Right atrium auricular region (tissue), 2 donors: ENCODE measurements around the gene MCM3. TPM values are rescaled to one million over a fixed set of nuclear protein-coding genes. Genes with fewer than 3 reads are reported as not detected.
A peak's percentile ranks its signal among the peaks of the same experiment; 100 is the strongest.

Source experiments
- DNase-seq: peaks from one replicate; pipeline ENCODE4 v3.0.0-alpha.2; 2019; ENCODE audit warnings: low spot score
- H3K27ac ChIP-seq, 2 donors: fragments of 200-600 bp; sonication (generic); 1 replicate in 1 of 2; 2 replicates in 1 of 2; pipeline ENCODE4 v1.5.1; 2016 to 2019
- H3K27me3 ChIP-seq, 2 donors: fragments of 200-600 bp; sonication (generic); one replicate each; pipeline versions ENCODE4 v1.5.1 to v1.6.0; 2017 to 2019
- H3K36me3 ChIP-seq: fragments of 200-600 bp; sonication (generic); one replicate; pipeline ENCODE4 v1.5.1; 2016
- H3K4me1 ChIP-seq, 2 donors: fragments of 200-600 bp; sonication (generic); one replicate each; pipeline versions ENCODE4 v1.5.1 to v1.6.0; 2017 to 2019
- H3K4me3 ChIP-seq, 2 donors: fragments of 200-600 bp; sonication (generic); 1 replicate in 1 of 2; 2 replicates in 1 of 2; pipeline ENCODE4 v1.5.1; 2017 to 2019; ENCODE audit warnings: mild to moderate bottlenecking in 1 of 2, moderate library complexity in 1 of 2
- H3K9me3 ChIP-seq, 2 donors: fragments of 200-600 bp; sonication (generic); one replicate each; pipeline ENCODE4 v1.5.1; 2019
- total RNA-seq, 2 donors: library from RNA; depleted of rRNA; stranded (reverse); fragments of >200 nt; gene quantifications; one replicate each; pipeline ENCODE4 v1.1.0, GENCODE V29; 2016
- TF ChIP-seq, protein P1 (sequence below), 2 donors: fragments of 200-600 bp; sonication (generic); IDR thresholded peaks; one replicate each; pipeline ENCODE4 v1.5.1; 2019; ENCODE audit warnings: antibody characterized with exemption in 2 of 2

MCM3 gene
- total RNA-seq, result 10 to 100 TPM; 18.5 to 20.8 TPM

DNA sequence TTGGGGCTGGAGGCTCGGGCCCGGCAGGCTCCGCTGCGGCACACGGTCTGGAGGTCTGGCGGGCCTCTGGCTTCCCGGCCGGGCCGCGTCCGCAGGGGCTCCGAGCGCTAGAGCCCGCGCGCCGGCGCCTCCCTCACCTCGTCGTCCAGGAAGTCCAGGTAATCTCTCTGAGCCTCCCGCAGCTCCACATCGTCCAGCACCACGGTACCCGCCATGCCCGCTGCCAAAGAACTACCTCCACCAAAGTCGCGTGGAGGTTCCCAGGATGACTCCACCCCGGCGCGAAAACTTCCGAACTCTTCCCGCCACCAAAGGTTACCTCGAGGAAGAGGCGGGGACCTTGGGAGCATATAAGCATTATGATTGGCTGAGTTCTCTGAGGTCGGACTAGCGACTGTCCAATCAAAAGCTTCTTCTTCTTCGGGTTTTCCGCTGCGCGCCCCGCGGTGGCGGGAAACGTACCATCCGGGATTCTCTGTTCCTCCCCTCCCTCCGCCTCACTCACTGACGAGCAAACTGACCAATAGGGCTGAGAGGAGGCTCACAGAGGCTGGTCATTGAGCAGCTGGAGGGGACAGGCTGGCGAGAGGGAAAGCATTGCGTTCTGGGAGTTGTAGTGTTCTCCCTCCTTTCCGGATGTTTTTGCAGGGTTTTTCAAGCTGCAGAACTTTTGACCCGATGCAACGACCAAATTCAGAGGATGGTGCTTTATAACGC is at the start of gene MCM3:
Gene MCM3 (minus strand): TSS at position 283 of the 717 bp plus-strand sequence. CDS start 68 bp downstream, at position 215.
- TF ChIP-seq, protein P1, sequence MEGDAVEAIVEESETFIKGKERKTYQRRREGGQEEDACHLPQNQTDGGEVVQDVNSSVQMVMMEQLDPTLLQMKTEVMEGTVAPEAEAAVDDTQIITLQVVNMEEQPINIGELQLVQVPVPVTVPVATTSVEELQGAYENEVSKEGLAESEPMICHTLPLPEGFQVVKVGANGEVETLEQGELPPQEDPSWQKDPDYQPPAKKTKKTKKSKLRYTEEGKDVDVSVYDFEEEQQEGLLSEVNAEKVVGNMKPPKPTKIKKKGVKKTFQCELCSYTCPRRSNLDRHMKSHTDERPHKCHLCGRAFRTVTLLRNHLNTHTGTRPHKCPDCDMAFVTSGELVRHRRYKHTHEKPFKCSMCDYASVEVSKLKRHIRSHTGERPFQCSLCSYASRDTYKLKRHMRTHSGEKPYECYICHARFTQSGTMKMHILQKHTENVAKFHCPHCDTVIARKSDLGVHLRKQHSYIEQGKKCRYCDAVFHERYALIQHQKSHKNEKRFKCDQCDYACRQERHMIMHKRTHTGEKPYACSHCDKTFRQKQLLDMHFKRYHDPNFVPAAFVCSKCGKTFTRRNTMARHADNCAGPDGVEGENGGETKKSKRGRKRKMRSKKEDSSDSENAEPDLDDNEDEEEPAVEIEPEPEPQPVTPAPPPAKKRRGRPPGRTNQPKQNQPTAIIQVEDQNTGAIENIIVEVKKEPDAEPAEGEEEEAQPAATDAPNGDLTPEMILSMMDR (IDR thresholded peaks at IDR 0.05), result no peak

DNA sequence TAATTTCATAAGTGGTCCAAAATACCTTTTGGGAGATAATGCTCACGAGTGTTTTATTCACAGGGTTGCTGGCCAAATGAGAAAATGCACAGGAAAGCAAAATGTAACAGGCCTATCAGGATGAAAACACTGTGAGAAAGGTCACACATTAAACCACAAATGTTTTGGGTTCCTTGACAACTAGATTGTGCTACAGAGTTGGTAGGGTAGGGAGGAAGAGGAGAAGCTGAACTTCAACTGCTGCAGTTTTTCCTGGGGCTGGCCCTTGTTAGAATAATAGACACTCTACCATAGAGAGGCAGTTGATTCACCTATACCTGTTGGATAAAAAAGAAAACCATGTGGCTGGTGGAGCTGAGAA is 49.3 kb upstream of the MCM3 start:
- no peaks in the 10 kb centered on the region for H3K36me3 ChIP-seq
- H3K27ac ChIP-seq, result peak overlapping the region in 1 of 2 donors; percentile 3
- H3K27me3 ChIP-seq, result no peaks in the 10 kb centered on the region
- DNase-seq, result no peak
- no peak overlapping the region for H3K4me3 ChIP-seq
- TF ChIP-seq, protein P1 (IDR thresholded peaks at IDR 0.05), result no peak
- no peaks in the 10 kb centered on the region for H3K9me3 ChIP-seq
- no peaks in the 10 kb centered on the region for H3K4me1 ChIP-seq

More for the DNA sequence above, at the start of gene MCM3:
- Histone ChIP-seq H3K27ac (peak within 1 kb of the TSS; percentile 56 to 58), H3K36me3 (peaks cover 33% of the 10 kb centered on the region), H3K4me1 (peaks cover 0 to 15% of the 10 kb centered on the region in 2 donors), H3K4me3 (peak within 1 kb of the TSS; percentile 76 to 87), H3K27me3 (no peaks in the 10 kb centered on the region), H3K9me3 (no peaks in the 10 kb centered on the region)
- peak; percentile 99 for DNase-seq

GRCh38 chr6:52331793-52332457 is 47.4 kb upstream of the MCM3 start:
- no peak for DNase-seq
- H3K4me3 ChIP-seq, result no peak overlapping the region
- no peaks in the 10 kb centered on the region for H3K9me3 ChIP-seq
- H3K27ac ChIP-seq, result no peak overlapping the region
- TF ChIP-seq, protein P1 (IDR thresholded peaks at IDR 0.05), result no peak
- no peaks in the 10 kb centered on the region for H3K27me3 ChIP-seq
- no peaks in the 10 kb centered on the region for H3K36me3 ChIP-seq
- H3K4me1 ChIP-seq, result no peaks in the 10 kb centered on the region

DNA sequence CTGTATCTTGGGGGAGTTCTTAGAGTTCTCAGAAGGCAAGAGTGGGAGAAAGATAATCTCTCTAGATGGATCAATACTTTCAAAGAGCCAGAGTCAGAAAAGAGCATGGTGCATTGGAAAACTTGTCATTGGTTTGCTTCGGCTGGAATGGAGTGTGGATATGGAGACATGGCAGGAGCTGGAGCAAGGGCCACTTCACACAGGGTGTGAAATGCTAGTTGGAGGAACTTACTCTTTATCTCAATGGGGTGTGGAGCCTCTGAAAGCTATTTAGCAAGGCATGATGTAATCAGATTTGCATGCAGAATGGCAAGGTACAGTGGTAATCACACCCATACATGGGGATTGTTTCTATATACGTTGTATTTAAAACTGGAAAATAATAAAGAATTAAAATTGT is 45.9 kb upstream of the MCM3 start:
- Histone ChIP-seq H3K27me3 (no peaks in the 10 kb centered on the region), H3K9me3 (no peaks in the 10 kb centered on the region), H3K4me3 (no peak overlapping the region), H3K4me1 (no peaks in the 10 kb centered on the region), H3K36me3 (no peaks in the 10 kb centered on the region), H3K27ac (no peak overlapping the region)
- TF ChIP-seq, protein P1 (IDR thresholded peaks at IDR 0.05), result no peak
- DNase-seq, result no peak

- no peaks in the 10 kb centered on the region for H3K27me3 ChIP-seq
- no peaks in the 10 kb centered on the region for H3K9me3 ChIP-seq
- DNase-seq, result no peak
- H3K27ac ChIP-seq, result no peak overlapping the region
- TF ChIP-seq, protein P1 (IDR thresholded peaks at IDR 0.05), result no peak
- H3K4me1 ChIP-seq, result no peaks in the 10 kb centered on the region
- no peak overlapping the region for H3K4me3 ChIP-seq
- no peaks in the 10 kb centered on the region for H3K36me3 ChIP-seq
These were observed 44.2 kb upstream of the MCM3 start for GRCh38 chr6:52328729-52329128.
